ENCODE data around the gene ARID5A. TPM values are rescaled to one million over a fixed set of nuclear protein-coding genes. Genes with fewer than 3 reads are reported as not detected.

ARID5A gene, protein sequence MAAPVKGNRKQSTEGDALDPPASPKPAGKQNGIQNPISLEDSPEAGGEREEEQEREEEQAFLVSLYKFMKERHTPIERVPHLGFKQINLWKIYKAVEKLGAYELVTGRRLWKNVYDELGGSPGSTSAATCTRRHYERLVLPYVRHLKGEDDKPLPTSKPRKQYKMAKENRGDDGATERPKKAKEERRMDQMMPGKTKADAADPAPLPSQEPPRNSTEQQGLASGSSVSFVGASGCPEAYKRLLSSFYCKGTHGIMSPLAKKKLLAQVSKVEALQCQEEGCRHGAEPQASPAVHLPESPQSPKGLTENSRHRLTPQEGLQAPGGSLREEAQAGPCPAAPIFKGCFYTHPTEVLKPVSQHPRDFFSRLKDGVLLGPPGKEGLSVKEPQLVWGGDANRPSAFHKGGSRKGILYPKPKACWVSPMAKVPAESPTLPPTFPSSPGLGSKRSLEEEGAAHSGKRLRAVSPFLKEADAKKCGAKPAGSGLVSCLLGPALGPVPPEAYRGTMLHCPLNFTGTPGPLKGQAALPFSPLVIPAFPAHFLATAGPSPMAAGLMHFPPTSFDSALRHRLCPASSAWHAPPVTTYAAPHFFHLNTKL
- polyA plus RNA-seq, result 0.36 TPM in 1 of 2 replicates, not detected in the other
- 0.24 TPM in 1 of 2 replicates, not detected in the other for polyA minus RNA-seq

DNA sequence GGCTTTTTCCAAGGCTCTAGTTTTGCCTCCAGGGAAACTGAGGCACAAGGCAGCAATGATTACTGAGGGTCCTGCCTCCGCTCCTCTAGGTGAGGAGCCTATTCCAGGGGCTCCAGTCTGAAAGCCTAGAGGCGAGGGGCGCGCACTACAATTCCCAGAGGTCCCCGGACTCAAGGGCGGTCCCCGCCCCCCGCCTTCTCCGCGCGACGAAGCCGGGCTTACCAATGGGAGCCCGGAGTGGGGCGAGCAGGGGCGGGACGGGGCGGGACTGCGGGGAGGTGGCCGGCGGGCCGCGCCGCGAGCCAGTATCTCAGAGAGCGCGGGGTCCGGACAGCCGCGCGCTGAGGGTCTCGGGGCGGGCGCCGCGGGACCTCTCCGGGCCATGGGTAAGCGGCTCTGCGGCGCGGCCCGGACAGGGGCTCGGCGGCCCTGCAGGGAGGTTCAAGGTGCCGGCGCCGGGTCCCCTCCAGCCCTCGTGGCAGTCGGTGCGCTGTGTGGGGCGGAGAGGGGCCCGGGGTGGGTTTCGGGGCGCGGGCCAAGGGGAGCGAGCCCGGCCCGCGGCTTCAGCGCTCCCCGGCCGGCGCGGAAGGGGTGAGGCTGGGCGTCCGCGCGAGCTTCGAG lies at the start of gene ARID5A:
Gene ARID5A, plus strand, starts transcription at position 308 of the 621 bp plus-strand sequence. Its CDS starts 75 bp downstream, at position 383.
- H3F3A ChIP-seq (ENCODE audit: insufficient read depth, low read length, poor library complexity, severe bottlenecking), result no peaks in the 10 kb centered on the region
- no peaks in the 10 kb centered on the region for H3K9me2 ChIP-seq (ENCODE audit: insufficient read depth, low read length)
- H3K27ac ChIP-seq (ENCODE audit: low read length), result no peak within 1 kb of the TSS
- peaks cover 37% of the 10 kb centered on the region for H3K27me3 ChIP-seq (ENCODE audit: insufficient read depth, low read depth, low read length)
- no peaks in the 10 kb centered on the region for H4K20me1 ChIP-seq (ENCODE audit: insufficient read depth)
- no peak within 1 kb of the TSS for H3K9ac ChIP-seq (ENCODE audit: low read length)
- TF ChIP-seq TAF1 (IDR thresholded peaks at IDR 0.05; ENCODE audit: low read depth), result no peak
- no peak for TF ChIP-seq RAD21 (conservative IDR thresholded peaks at IDR 0.05)
- peak; percentile 63 for TF ChIP-seq MXI1 (conservative IDR thresholded peaks at IDR 0.05; ENCODE audit: poor library complexity, severe bottlenecking)
- peak within 1 kb of the TSS; percentile 82 for H3K4me2 ChIP-seq (ENCODE audit: low read length)
- H3K36me3 ChIP-seq (ENCODE audit: insufficient read depth, low read length), result no peaks in the 10 kb centered on the region
- no peak within 1 kb of the TSS for H2AFZ ChIP-seq (ENCODE audit: low read depth, low read length)
- H3K4me3 ChIP-seq (ENCODE audit: low read length), result peak within 1 kb of the TSS; percentile 73
- no peaks in the 10 kb centered on the region for H3K9me3 ChIP-seq (ENCODE audit: low read length)
- H3K79me2 ChIP-seq (replicated peaks; ENCODE audit: insufficient read depth, low read length), result no peaks in the 10 kb centered on the region

DNA sequence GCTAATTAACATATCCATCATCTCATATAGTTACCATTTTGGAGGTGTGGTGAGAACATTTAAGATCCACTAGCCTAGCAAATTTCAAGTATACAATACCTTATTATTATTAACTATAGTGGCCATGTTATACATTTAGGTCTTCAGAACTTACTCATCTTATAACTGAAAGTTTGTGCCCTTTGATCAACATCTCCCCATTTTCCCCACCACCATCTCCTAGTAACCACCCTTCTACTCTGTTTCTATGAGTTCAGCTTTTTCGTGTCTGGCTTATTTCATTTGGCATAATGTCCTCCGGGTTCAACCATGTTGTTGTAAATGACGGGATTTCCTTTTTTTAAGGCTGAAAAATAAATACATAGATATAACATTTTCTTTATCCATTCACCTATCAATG lies 47.3 kb upstream of the ARID5A start:
- no peaks in the 10 kb centered on the region for H3K79me2 ChIP-seq (replicated peaks; ENCODE audit: insufficient read depth, low read length)
- no peak overlapping the region for H3K27ac ChIP-seq (ENCODE audit: low read length)
- H4K20me1 ChIP-seq (ENCODE audit: insufficient read depth), result no peaks in the 10 kb centered on the region
- H3K9me3 ChIP-seq (ENCODE audit: low read length), result peaks cover 9% of the 10 kb centered on the region
- no peak for TF ChIP-seq EZH2 (IDR thresholded peaks at IDR 0.05; ENCODE audit: borderline replicate concordance, insufficient read depth, low read length, poor library complexity, severe bottlenecking)
- TF ChIP-seq EP300 (conservative IDR thresholded peaks at IDR 0.05; ENCODE audit: poor library complexity, severe bottlenecking), result no peak
- no peak for TF ChIP-seq POLR2AphosphoS5 (IDR thresholded peaks at IDR 0.05)
- TF ChIP-seq TAF1 (IDR thresholded peaks at IDR 0.05; ENCODE audit: low read depth), result no peak
- no peak for TF ChIP-seq MXI1 (conservative IDR thresholded peaks at IDR 0.05; ENCODE audit: poor library complexity, severe bottlenecking)
- TF ChIP-seq, protein P1, sequence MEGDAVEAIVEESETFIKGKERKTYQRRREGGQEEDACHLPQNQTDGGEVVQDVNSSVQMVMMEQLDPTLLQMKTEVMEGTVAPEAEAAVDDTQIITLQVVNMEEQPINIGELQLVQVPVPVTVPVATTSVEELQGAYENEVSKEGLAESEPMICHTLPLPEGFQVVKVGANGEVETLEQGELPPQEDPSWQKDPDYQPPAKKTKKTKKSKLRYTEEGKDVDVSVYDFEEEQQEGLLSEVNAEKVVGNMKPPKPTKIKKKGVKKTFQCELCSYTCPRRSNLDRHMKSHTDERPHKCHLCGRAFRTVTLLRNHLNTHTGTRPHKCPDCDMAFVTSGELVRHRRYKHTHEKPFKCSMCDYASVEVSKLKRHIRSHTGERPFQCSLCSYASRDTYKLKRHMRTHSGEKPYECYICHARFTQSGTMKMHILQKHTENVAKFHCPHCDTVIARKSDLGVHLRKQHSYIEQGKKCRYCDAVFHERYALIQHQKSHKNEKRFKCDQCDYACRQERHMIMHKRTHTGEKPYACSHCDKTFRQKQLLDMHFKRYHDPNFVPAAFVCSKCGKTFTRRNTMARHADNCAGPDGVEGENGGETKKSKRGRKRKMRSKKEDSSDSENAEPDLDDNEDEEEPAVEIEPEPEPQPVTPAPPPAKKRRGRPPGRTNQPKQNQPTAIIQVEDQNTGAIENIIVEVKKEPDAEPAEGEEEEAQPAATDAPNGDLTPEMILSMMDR (IDR thresholded peaks at IDR 0.05; ENCODE audit: poor library complexity, severe bottlenecking), result no peak
- TF ChIP-seq, protein P2, sequence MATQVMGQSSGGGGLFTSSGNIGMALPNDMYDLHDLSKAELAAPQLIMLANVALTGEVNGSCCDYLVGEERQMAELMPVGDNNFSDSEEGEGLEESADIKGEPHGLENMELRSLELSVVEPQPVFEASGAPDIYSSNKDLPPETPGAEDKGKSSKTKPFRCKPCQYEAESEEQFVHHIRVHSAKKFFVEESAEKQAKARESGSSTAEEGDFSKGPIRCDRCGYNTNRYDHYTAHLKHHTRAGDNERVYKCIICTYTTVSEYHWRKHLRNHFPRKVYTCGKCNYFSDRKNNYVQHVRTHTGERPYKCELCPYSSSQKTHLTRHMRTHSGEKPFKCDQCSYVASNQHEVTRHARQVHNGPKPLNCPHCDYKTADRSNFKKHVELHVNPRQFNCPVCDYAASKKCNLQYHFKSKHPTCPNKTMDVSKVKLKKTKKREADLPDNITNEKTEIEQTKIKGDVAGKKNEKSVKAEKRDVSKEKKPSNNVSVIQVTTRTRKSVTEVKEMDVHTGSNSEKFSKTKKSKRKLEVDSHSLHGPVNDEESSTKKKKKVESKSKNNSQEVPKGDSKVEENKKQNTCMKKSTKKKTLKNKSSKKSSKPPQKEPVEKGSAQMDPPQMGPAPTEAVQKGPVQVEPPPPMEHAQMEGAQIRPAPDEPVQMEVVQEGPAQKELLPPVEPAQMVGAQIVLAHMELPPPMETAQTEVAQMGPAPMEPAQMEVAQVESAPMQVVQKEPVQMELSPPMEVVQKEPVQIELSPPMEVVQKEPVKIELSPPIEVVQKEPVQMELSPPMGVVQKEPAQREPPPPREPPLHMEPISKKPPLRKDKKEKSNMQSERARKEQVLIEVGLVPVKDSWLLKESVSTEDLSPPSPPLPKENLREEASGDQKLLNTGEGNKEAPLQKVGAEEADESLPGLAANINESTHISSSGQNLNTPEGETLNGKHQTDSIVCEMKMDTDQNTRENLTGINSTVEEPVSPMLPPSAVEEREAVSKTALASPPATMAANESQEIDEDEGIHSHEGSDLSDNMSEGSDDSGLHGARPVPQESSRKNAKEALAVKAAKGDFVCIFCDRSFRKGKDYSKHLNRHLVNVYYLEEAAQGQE (IDR thresholded peaks at IDR 0.05; ENCODE audit: borderline replicate concordance), result no peak
- TF ChIP-seq RAD21 (conservative IDR thresholded peaks at IDR 0.05), result no peak
- H3K36me3 ChIP-seq (ENCODE audit: insufficient read depth, low read length), result no peaks in the 10 kb centered on the region
- no peaks in the 10 kb centered on the region for H3F3A ChIP-seq (ENCODE audit: insufficient read depth, low read length, poor library complexity, severe bottlenecking)
- H2AFZ ChIP-seq (ENCODE audit: low read depth, low read length), result no peak overlapping the region
- no peaks in the 10 kb centered on the region for H3K27me3 ChIP-seq (ENCODE audit: insufficient read depth, low read depth, low read length)
- no peaks in the 10 kb centered on the region for H3K9me2 ChIP-seq (ENCODE audit: insufficient read depth, low read length)
- no peak overlapping the region for H3K4me3 ChIP-seq (ENCODE audit: low read length)
- no peak overlapping the region for H3K9ac ChIP-seq (ENCODE audit: low read length)
- no peak overlapping the region for H3K4me2 ChIP-seq (ENCODE audit: low read length)
